H1 (cell line): ENCODE results near the gene MAP3K14. TPM values are rescaled to one million over a fixed set of nuclear protein-coding genes. Genes with fewer than 3 reads are reported as not detected.

Source experiments
- CTCF ChIA-PET: fragments of 300-600 bp; sonication (Branson Sonifier 250); formaldehyde crosslinking; loops from one replicate; lab custom pipeline; 2021; ENCODE audit not compliant: partially characterized antibody; lab: Charles Lee
- POLR2A ChIA-PET: fragments of 300-600 bp; sonication (Branson Sonifier 250); formaldehyde crosslinking; loops from one replicate; lab custom pipeline; 2021; ENCODE audit warnings: inconsistent platforms; ENCODE audit not compliant: partially characterized antibody; lab: Charles Lee
- DNase-seq, 2 experiments: peaks; one replicate each; pipeline versions ENCODE4 v3.0.0 to v3.0.0-alpha.2; 2010 to 2022; ENCODE audit warnings: low spot score in 2 of 2, low read depth in 1 of 2, mixed read lengths in 1 of 2
- FAIRE-seq: peaks from 2 replicates; lab custom pipeline; 2011; peaks lifted over from hg19 to GRCh38; lab: Jason Lieb, UNC
- H2AFZ ChIP-seq: 2 replicates; pipeline ENCODE4 v1.8.1; 2012; ENCODE audit warnings: low read length, inconsistent platforms
- H2AK5ac ChIP-seq: 2 replicates; pipeline ENCODE4 v1.6.1; 2013; ENCODE audit warnings: low read depth, low read length
- H2BK120ac ChIP-seq: replicated peaks from 2 replicates; pipeline ENCODE3; 2013; ENCODE audit warnings: low read depth, low read length, inconsistent platforms
- H2BK12ac ChIP-seq: 2 replicates; pipeline ENCODE4 v1.6.1; 2013; ENCODE audit warnings: low read depth, low read length
- H2BK15ac ChIP-seq: 2 replicates; pipeline ENCODE4 v1.6.1; 2013; ENCODE audit warnings: low read length
- H2BK20ac ChIP-seq: 2 replicates; pipeline ENCODE4 v1.6.1; 2013; ENCODE audit warnings: low read length
- H2BK5ac ChIP-seq: 2 replicates; pipeline ENCODE4 v1.6.1; 2013; ENCODE audit warnings: low read depth, low read length
- H3K14ac ChIP-seq: 2 replicates; pipeline ENCODE4 v1.6.1; 2013; ENCODE audit warnings: inconsistent platforms; ENCODE audit not compliant: insufficient read length
- H3K18ac ChIP-seq: 2 replicates; pipeline ENCODE4 v1.6.1; 2013; ENCODE audit warnings: low read length; ENCODE audit errors: extremely low read depth
- H3K23ac ChIP-seq: 2 replicates; pipeline ENCODE4 v1.6.1; 2013; ENCODE audit warnings: inconsistent platforms; ENCODE audit not compliant: insufficient read length
- H3K23me2 ChIP-seq: 2 replicates; pipeline ENCODE4 v1.6.1; 2013; ENCODE audit warnings: low read depth, low read length
- H3K27ac ChIP-seq: 2 replicates; pipeline ENCODE4 v1.6.1; 2011; ENCODE audit warnings: low read depth, low read length, inconsistent platforms
- H3K27me3 ChIP-seq, 4 experiments: replicated peaks in 1 of 4; 1 replicate in 1 of 4; 2 replicates in 3 of 4; pipeline versions ENCODE4 v1.6.1 to v1.8.1; 2011 to 2013; ENCODE audit warnings: low read length in 3 of 4, mild to moderate bottlenecking in 3 of 4, inconsistent platforms in 2 of 4, mixed read lengths in 2 of 4, moderate library complexity in 1 of 4; ENCODE audit not compliant: control insufficient read depth in 3 of 4, insufficient read depth in 3 of 4; ENCODE audit errors: extremely low read depth in 1 of 4
- H3K36me3 ChIP-seq, 4 experiments: 2 replicates each; pipeline versions ENCODE4 v1.6.1 to v1.8.1; 2011 to 2013; ENCODE audit warnings: mild to moderate bottlenecking in 4 of 4, low read length in 3 of 4, moderate library complexity in 2 of 4, control low read depth in 1 of 4, inconsistent platforms in 1 of 4; ENCODE audit not compliant: insufficient read depth in 4 of 4, control insufficient read depth in 2 of 4
- H3K4ac ChIP-seq: replicated peaks from 2 replicates; pipeline ENCODE3; 2013; ENCODE audit warnings: low read length, low read depth, mixed read lengths, inconsistent platforms; ENCODE audit not compliant: insufficient read length
- H3K4me1 ChIP-seq, 4 experiments: replicated peaks in 1 of 4; 1 replicate in 1 of 4; 2 replicates in 3 of 4; pipeline versions ENCODE4 v1.6.1 to v1.8.1; 2011 to 2013; ENCODE audit warnings: low read length in 3 of 4, inconsistent platforms in 2 of 4, mixed read lengths in 1 of 4; ENCODE audit not compliant: insufficient read depth in 4 of 4, control insufficient read depth in 3 of 4
- H3K4me2 ChIP-seq, 2 experiments: 2 replicates each; pipeline versions ENCODE4 v1.6.1 to v1.8.1; 2011 to 2013; ENCODE audit warnings: low read depth in 2 of 2, low read length in 2 of 2, control low read depth in 1 of 2, inconsistent platforms in 1 of 2, mild to moderate bottlenecking in 1 of 2; ENCODE audit not compliant: insufficient read depth in 1 of 2
- H3K4me3 ChIP-seq, 4 experiments: fragments of 200-600, 300-600 bp in 1 of 4; sonication (generic), shearing (Covaris generic), sonication (Bioruptor Twin) in 1 of 4; 2 replicates each; pipeline versions ENCODE4 v1.5.1 to v1.8.1; 2011 to 2016; ENCODE audit warnings: low read length in 4 of 4, low read depth in 3 of 4, control low read depth in 2 of 4, inconsistent platforms in 2 of 4, mild to moderate bottlenecking in 2 of 4, mixed read lengths in 1 of 4, moderate library complexity in 1 of 4; ENCODE audit not compliant: insufficient read depth in 2 of 4; ENCODE audit errors: extremely low read depth in 1 of 4
- H3K56ac ChIP-seq: replicated peaks from 2 replicates; pipeline ENCODE3; 2013; ENCODE audit warnings: low read depth, mild to moderate bottlenecking, mixed read lengths, low read length, inconsistent platforms; ENCODE audit not compliant: insufficient read length
- H3K79me1 ChIP-seq: 2 replicates; pipeline ENCODE4 v1.6.1; 2013; ENCODE audit warnings: low read depth, low read length, control low read depth
- H3K79me2 ChIP-seq, 2 experiments: 2 replicates each; pipeline versions ENCODE4 v1.6.1 to v1.8.1; 2012 to 2013; ENCODE audit warnings: low read length in 2 of 2, mild to moderate bottlenecking in 2 of 2, inconsistent platforms in 1 of 2; ENCODE audit not compliant: insufficient read depth in 2 of 2, control insufficient read depth in 1 of 2
- H3K9ac ChIP-seq, 4 experiments: replicated peaks in 1 of 4; 1 replicate in 1 of 4; 2 replicates in 3 of 4; pipeline versions ENCODE4 v1.6.1 to v1.8.1; 2011 to 2013; ENCODE audit warnings: low read depth in 3 of 4, low read length in 3 of 4, control low read depth in 2 of 4, mild to moderate bottlenecking in 2 of 4, moderate library complexity in 2 of 4, inconsistent platforms in 1 of 4; ENCODE audit errors: extremely low read depth in 1 of 4
- H3K9me3 ChIP-seq, 2 experiments: 2 replicates each; pipeline versions ENCODE4 v1.6.1 to v1.8.1; 2012 to 2013; ENCODE audit warnings: mild to moderate bottlenecking in 2 of 2, moderate library complexity in 2 of 2, control low read depth in 1 of 2, inconsistent platforms in 1 of 2, low read depth in 1 of 2, low read length in 1 of 2, mixed read lengths in 1 of 2; ENCODE audit not compliant: insufficient read depth in 2 of 2
- H4K20me1 ChIP-seq, 2 experiments: replicated peaks in 1 of 2; 2 replicates each; pipeline versions ENCODE3 to v1.8.1; 2011 to 2013; ENCODE audit warnings: inconsistent platforms in 2 of 2, low read length in 2 of 2, mild to moderate bottlenecking in 1 of 2; ENCODE audit not compliant: insufficient read depth in 2 of 2, control insufficient read depth in 1 of 2
- H4K5ac ChIP-seq: 2 replicates; pipeline ENCODE4 v1.6.1; 2013; ENCODE audit warnings: low read length, low read depth, mixed read lengths, inconsistent platforms; ENCODE audit not compliant: insufficient read length
- H4K8ac ChIP-seq: 2 replicates; pipeline ENCODE4 v1.8.0; 2013; ENCODE audit warnings: mild to moderate bottlenecking, moderate library complexity, low read length, inconsistent platforms; ENCODE audit not compliant: insufficient read depth; ENCODE audit errors: extremely low read depth
- H4K91ac ChIP-seq: replicated peaks from 2 replicates; pipeline ENCODE3; 2013; ENCODE audit warnings: low read length, mixed read lengths, inconsistent platforms; ENCODE audit not compliant: insufficient read length
- BRCA1 ChIP-seq: IDR thresholded peaks from 2 replicates; pipeline ENCODE4 v1.6.1; 2012; ENCODE audit warnings: low read depth, low read length, improper control_type of control experiment
- CTBP2 ChIP-seq: IDR thresholded peaks from 2 replicates; pipeline ENCODE4 v1.7.0; 2011; ENCODE audit warnings: borderline replicate concordance, mild to moderate bottlenecking, moderate library complexity, mixed read lengths, low read length; ENCODE audit not compliant: insufficient read depth, insufficient read length
- GABPA ChIP-seq: IDR thresholded peaks from 2 replicates; pipeline ENCODE4 v1.6.1; 2011; ENCODE audit warnings: mild to moderate bottlenecking, low read length, moderate library complexity, borderline replicate concordance; ENCODE audit not compliant: insufficient read depth
- KDM5A ChIP-seq: fragments of 200-600 bp; IDR thresholded peaks from 2 replicates; pipeline ENCODE4 v1.7.1; 2012; ENCODE audit warnings: mild to moderate bottlenecking, low read length, inconsistent platforms, mixed read lengths
- PHF8 ChIP-seq: fragments of 200-600 bp; sonication (generic); conservative IDR thresholded peaks from 2 replicates; pipeline ENCODE4 v1.7.1; 2012; ENCODE audit warnings: low read depth, mild to moderate bottlenecking, inconsistent platforms, low read length, moderate library complexity
- RAD21 ChIP-seq, 2 experiments: IDR thresholded peaks in 1 of 2; conservative IDR thresholded peaks in 1 of 2; 2 replicates each; pipeline ENCODE4 v1.6.1; 2011; ENCODE audit warnings: low read depth in 2 of 2, low read length in 2 of 2, improper control_type of control experiment in 1 of 2, inconsistent platforms in 1 of 2, mild to moderate bottlenecking in 1 of 2, moderate library complexity in 1 of 2
- YY1 ChIP-seq: IDR thresholded peaks from 2 replicates; pipeline ENCODE4 v1.6.1; 2011; ENCODE audit warnings: low read depth, mild to moderate bottlenecking, low read length
- WGBS, 2 experiments: shearing (Covaris generic) in 1 of 2; methylation state at CpG; one replicate each; pipeline versions ENCODE4 v1.1.6 to v1.1.7; 2013 to 2015; ENCODE audit warnings: low lambda C conversion rate in 2 of 2, mixed read lengths in 2 of 2, inconsistent platforms in 1 of 2, low coverage in 1 of 2, missing lambda C conversion rate in 1 of 2; ENCODE audit not compliant: insufficient replicate concordance in 2 of 2, insufficient coverage in 1 of 2, insufficient read length in 1 of 2; ENCODE audit errors: extremely low coverage in 1 of 2, missing lambda C conversion rate in 1 of 2; 5-methylcytosine and 5-hydroxymethylcytosine counted together
- polyA plus RNA-seq, 7 experiments: library from polyadenylated mRNA; depleted of rRNA in 3 of 7; stranded (reverse) in 5 of 7; unstranded in 2 of 7; fragments of >200 nt in 5 of 7; fragments of 200-250 nt in 2 of 7; gene quantifications; 1 replicate in 5 of 7; 2 replicates in 1 of 7; 4 replicates in 1 of 7; pipeline versions ENCODE4 v1.2.1 to v1.2.3, GENCODE V29; 2011 to 2013; ENCODE audit warnings: missing spikeins in 2 of 7, mixed read lengths in 2 of 7
- total RNA-seq: library from RNA; stranded (reverse); fragmentation: NEBNext Ultra II Directional; extraction: Animal tissue kit (Norgen Biotek cat#: 25700); gene quantifications from 2 replicates; pipeline ENCODE4 v1.2.1, GENCODE V29; 2021

The MAP3K14 gene
- total and polyA plus RNA-seq, 2 of the 8 experiments (the other 6 are each of a cell fraction or from before 2014, with no cell fraction given): 5.2 to 6.1 TPM

GRCh38 chr17:45271603-45272002, 45.2 kb downstream of the MAP3K14 start:
- Histone ChIP-seq H3K27me3 (no peaks in the 10 kb centered on the region), H3K56ac (no peak overlapping the region), H3K18ac (no peak overlapping the region), H2BK5ac (no peak overlapping the region), H2BK15ac (no peak overlapping the region), H2AK5ac (no peak overlapping the region), H3K27ac (no peak overlapping the region), H3K23ac (no peak overlapping the region), H3K4me2 (no peak overlapping the region), H4K20me1 (no peaks in the 10 kb centered on the region), H2BK120ac (no peak overlapping the region), H2BK20ac (no peak overlapping the region), H3K79me2 (no peaks in the 10 kb centered on the region), H3K14ac (no peak overlapping the region), H3K4ac (no peak overlapping the region), H2AFZ (no peak overlapping the region), H3K4me1 (peaks cover 0 to 1% (median 0%) of the 10 kb centered on the region in 4 experiments; a peak in 1 of 7 replicates), H3K9me3 (no peaks in the 10 kb centered on the region), H3K4me3 (no peak overlapping the region), H4K8ac (no peak overlapping the region), H4K5ac (no peak overlapping the region), H3K79me1 (no peaks in the 10 kb centered on the region), H4K91ac (no peak overlapping the region), H3K23me2 (no peaks in the 10 kb centered on the region), H2BK12ac (no peak overlapping the region), H3K36me3 (peaks cover 4 to 15% (median 11%) of the 10 kb centered on the region in 4 experiments), H3K9ac (no peak overlapping the region)
- WGBS, 2 experiments: 88% methylated on average over 3 of the region's 3 CpGs; no CpG with 5 or more reads in 1 of the 2 experiments
- no peak for DNase-seq
- FAIRE-seq: no peak
- POLR2A ChIA-PET: interaction anchor here (1.5 kb wide), 1 partner anchor 13 kb away, joined by 5 read pairs; no protein-coding TSS in a partner anchor
- CTCF ChIA-PET: interaction anchor here (0.6 to 29.1 kb wide), 33 partner anchors 9 to 294 kb away, joined by 3 to 579 read pairs (median 4); partner anchors contain the start of genes HEXIM1, MAP3K14 and SPATA32
- no peak for TF ChIP-seq YY1
- TF ChIP-seq CTBP2: no peak
- no peak for TF ChIP-seq RAD21 (IDR thresholded peaks at IDR 0.05 in 1 of 2, conservative IDR thresholded peaks at IDR 0.05 in 1 of 2; ENCODE audit: low read depth in 2 of 2, low read length in 2 of 2)
- no peak for TF ChIP-seq PHF8
- TF ChIP-seq BRCA1: no peak
- TF ChIP-seq GABPA: no peak
- no peak for TF ChIP-seq KDM5A
